Kidney epithelial cell (primary cell): ENCODE measurements around the gene MRPL41. TPM values are rescaled to one million over a fixed set of nuclear protein-coding genes. Genes with fewer than 3 reads are reported as not detected.

Experiments used
- DNase-seq: peaks from one replicate; pipeline ENCODE4 v3.0.0-alpha.2; 2010; ENCODE audit warnings: low read depth
- H3K27me3 ChIP-seq: 2 replicates; pipeline ENCODE4 v1.6.0; 2011; ENCODE audit warnings: low read length; ENCODE audit not compliant: control insufficient read depth, insufficient read depth
- H3K36me3 ChIP-seq: 2 replicates; pipeline ENCODE4 v1.5.1; 2011; ENCODE audit warnings: low read length; ENCODE audit not compliant: control insufficient read depth, insufficient read depth
- H3K4me3 ChIP-seq: 2 replicates; pipeline ENCODE4 v1.5.1; 2011; ENCODE audit warnings: low read depth, mild to moderate bottlenecking, control low read depth, low read length
- CTCF ChIP-seq: IDR thresholded peaks from 2 replicates; pipeline ENCODE4 v1.5.1; 2011; ENCODE audit warnings: mild to moderate bottlenecking, moderate library complexity, low read length, control low read depth, inconsistent platforms; ENCODE audit not compliant: insufficient read depth, poor library complexity, severe bottlenecking
- total RNA-seq: library from RNA; depleted of rRNA; stranded (reverse); fragments of >200 nt; gene quantifications from 2 replicates; pipeline ENCODE4 v1.2.3, GENCODE V29; 2015

MRPL41 gene
- total RNA-seq: 77.9 and 83.3 TPM in 2 replicates

GRCh38 chr9:137551264-137552021 lies at the start of gene MRPL41:
Gene MRPL41 (plus strand): TSS chr9:137551879. CDS start chr9:137552082, 203 bp downstream.
- Histone ChIP-seq H3K36me3 (no peaks in the 10 kb centered on the region), H3K4me3 (peak within 1 kb of the TSS; percentile 75), H3K27me3 (no peaks in the 10 kb centered on the region)
- TF ChIP-seq CTCF: peak; percentile 58
- peak; percentile 51 for DNase-seq

GRCh38 chr9:137502008-137502911 lies 49.4 kb upstream of the MRPL41 start:
- no peak for TF ChIP-seq CTCF
- Histone ChIP-seq H3K4me3 (no peak overlapping the region), H3K36me3 (no peaks in the 10 kb centered on the region), H3K27me3 (no peaks in the 10 kb centered on the region)
- no peak for DNase-seq

GRCh38 chr9:137504432-137504777 lies 47.3 kb upstream of the MRPL41 start:
- no peaks in the 10 kb centered on the region for H3K36me3 ChIP-seq
- DNase-seq: no peak
- TF ChIP-seq CTCF: no peak
- H3K4me3 ChIP-seq: no peak overlapping the region
- H3K27me3 ChIP-seq: no peaks in the 10 kb centered on the region

GRCh38 chr9:137505421-137506140 lies 46.1 kb upstream of the MRPL41 start:
- Histone ChIP-seq H3K4me3 (no peak overlapping the region), H3K27me3 (no peaks in the 10 kb centered on the region), H3K36me3 (no peaks in the 10 kb centered on the region)
- no peak for DNase-seq
- no peak for TF ChIP-seq CTCF

- no peaks in the 10 kb centered on the region for H3K27me3 ChIP-seq
- DNase-seq: no peak
- H3K4me3 ChIP-seq: no peak overlapping the region
- TF ChIP-seq CTCF: no peak
- no peaks in the 10 kb centered on the region for H3K36me3 ChIP-seq
Observed at GRCh38 chr9:137506274-137506673, 45.4 kb upstream of the MRPL41 start.
